Sigmoid colon (tissue), 4 donors: Measurements from ENCODE around the gene SELENOS.

ENCODE experiments used
- POLR2AphosphoS5 ChIP-seq, 4 donors: sonication (generic); formaldehyde crosslinking; IDR thresholded peaks; one replicate each; pipeline ENCODE4 v1.6.1; 2017; ENCODE audit warnings: antibody characterized with exemption in 4 of 4
- TF ChIP-seq, protein P1 (sequence below), 4 experiments: fragments of 450-650 bp in 3 of 4; fragments of 200-600 bp in 1 of 4; IDR thresholded peaks; one replicate each; pipeline ENCODE4 v1.5.1; 2016 to 2019; ENCODE audit warnings: antibody characterized with exemption in 4 of 4, mild to moderate bottlenecking in 3 of 4, moderate library complexity in 2 of 4

GRCh38 chr15:101283931-101284330 is 6.6 kb upstream of the SELENOS start:
- TF ChIP-seq POLR2AphosphoS5 (IDR thresholded peaks at IDR 0.05) = no peak
- TF ChIP-seq, protein P1, sequence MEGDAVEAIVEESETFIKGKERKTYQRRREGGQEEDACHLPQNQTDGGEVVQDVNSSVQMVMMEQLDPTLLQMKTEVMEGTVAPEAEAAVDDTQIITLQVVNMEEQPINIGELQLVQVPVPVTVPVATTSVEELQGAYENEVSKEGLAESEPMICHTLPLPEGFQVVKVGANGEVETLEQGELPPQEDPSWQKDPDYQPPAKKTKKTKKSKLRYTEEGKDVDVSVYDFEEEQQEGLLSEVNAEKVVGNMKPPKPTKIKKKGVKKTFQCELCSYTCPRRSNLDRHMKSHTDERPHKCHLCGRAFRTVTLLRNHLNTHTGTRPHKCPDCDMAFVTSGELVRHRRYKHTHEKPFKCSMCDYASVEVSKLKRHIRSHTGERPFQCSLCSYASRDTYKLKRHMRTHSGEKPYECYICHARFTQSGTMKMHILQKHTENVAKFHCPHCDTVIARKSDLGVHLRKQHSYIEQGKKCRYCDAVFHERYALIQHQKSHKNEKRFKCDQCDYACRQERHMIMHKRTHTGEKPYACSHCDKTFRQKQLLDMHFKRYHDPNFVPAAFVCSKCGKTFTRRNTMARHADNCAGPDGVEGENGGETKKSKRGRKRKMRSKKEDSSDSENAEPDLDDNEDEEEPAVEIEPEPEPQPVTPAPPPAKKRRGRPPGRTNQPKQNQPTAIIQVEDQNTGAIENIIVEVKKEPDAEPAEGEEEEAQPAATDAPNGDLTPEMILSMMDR (IDR thresholded peaks at IDR 0.05) = no peak
